Activated naive CD4-positive, alpha-beta T cell treated with anti-CD3 and anti-CD28 coated beads, Interleukin-2, amount 50 U/mL, for 72 hours (primary cell): ENCODE measurements around the gene ZFAND6. TPM values are rescaled to one million over a fixed set of nuclear protein-coding genes. Genes with fewer than 3 reads are reported as not detected.
"Not testable (repeated sequence)": the region's sequence is repeated elsewhere in the genome, so short reads cannot be mapped to it uniquely, and the experiment has no call there.

ENCODE experiments used
- ATAC-seq, 2 donors: fragments of 150-1000 bp; cut with Tn5 transposase; 2 replicates each; pipeline ENCODE4 v1.10.0; 2021; ENCODE audit warnings: mild to moderate bottlenecking in 2 of 2, moderate library complexity in 2 of 2
- DNase-seq, 2 donors: peaks; one replicate each; pipeline ENCODE4 v3.0.0; 2021 to 2022; ENCODE audit warnings: low spot score in 2 of 2
- H3K27ac Mint-ChIP-seq, 2 donors: one replicate each; pipeline ENCODE4 v1.8.0; 2022; ENCODE audit warnings: mild to moderate bottlenecking in 2 of 2, mixed read lengths in 2 of 2
- H3K36me3 Mint-ChIP-seq, 2 donors: one replicate each; pipeline ENCODE4 v1.8.0; 2022; ENCODE audit warnings: mixed read lengths in 2 of 2
- H3K9me3 Mint-ChIP-seq, 2 donors: one replicate each; pipeline ENCODE4 v1.8.0; 2022; ENCODE audit warnings: mixed read lengths in 2 of 2
- total RNA-seq, 2 donors: library from RNA; stranded (reverse); gene quantifications; one replicate each; pipeline ENCODE4 v1.2.3, GENCODE V29; 2022

The ZFAND6 gene
- total RNA-seq, 2 donors from 2014 or later, result 35.8 to 42.4 TPM

DNA sequence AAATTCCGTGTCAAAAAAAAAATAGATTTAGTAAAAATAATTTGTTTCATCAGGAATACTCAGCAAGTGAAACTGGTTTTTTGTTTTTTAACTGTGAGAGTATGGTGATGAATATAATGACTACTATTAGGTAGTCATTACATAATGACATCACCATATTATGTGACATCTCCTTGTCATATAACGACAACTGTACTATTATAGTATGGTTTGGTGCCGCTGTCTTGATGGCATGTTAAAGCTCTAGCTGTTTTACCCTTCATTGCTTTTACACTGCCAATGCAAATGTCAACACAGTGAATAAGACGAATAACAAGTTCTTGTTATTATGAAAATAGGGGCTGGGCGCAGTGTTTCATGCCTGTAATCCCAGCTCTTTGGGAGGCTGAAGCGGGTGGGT, 47.7 kb downstream of the ZFAND6 start:
- H3K27ac Mint-ChIP-seq, result no peak overlapping the region
- ATAC-seq (no peak), DNase-seq (no peak)
- no peaks in the 10 kb centered on the region for H3K9me3 Mint-ChIP-seq
- H3K36me3 Mint-ChIP-seq, result peaks cover 0 to 5% of the 10 kb centered on the region in 2 donors

DNA sequence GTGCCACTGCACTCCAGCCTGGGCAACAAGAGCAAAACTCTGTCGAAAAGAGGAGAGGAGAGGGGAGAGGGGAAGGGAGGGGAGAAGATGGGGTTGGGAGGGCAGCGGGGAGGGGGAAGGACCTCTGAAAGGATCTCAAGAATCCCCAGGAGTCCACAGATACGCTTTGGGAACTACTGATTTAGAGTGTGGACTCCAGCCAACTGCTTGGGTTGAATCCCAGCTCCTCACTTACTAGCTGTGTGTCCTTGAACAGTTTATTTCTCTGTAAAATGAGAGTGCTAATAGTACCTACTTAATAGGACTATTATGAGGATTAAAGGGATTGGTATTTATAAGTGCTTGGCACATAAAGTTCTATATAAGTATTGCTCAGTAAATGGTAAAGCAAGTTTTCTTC, 48.3 kb downstream of the ZFAND6 start:
- Mint-ChIP-seq H3K36me3 (peaks cover 0 to 5% of the 10 kb centered on the region in 2 donors), H3K27ac (no peak overlapping the region), H3K9me3 (no peaks in the 10 kb centered on the region)
- DNase-seq (no peak), ATAC-seq (no peak)

DNA sequence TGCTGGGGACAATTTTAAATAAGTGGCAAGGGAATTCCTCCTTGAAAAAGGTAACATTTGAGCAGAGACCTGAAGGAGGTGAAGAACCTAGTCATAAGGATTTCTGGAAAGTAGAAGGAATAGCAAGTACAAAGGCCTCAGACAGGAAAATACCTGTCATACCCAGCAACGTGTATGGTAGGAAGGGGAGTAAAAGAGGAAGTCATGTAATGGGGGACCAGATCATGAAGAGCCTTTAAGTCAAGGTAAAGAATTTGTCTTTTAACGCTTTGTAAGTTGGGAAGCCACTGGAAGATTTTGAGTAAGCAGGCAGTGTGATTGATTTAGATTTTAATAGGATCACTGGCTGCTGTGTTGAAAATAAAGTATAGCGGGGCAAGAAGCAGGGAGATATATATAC, 49.9 kb downstream of the ZFAND6 start:
- no peak overlapping the region for H3K27ac Mint-ChIP-seq
- DNase-seq (no peak), ATAC-seq (no peak)
- peaks cover 0 to 5% of the 10 kb centered on the region in 2 donors for H3K36me3 Mint-ChIP-seq
- H3K9me3 Mint-ChIP-seq, result no peaks in the 10 kb centered on the region

DNA sequence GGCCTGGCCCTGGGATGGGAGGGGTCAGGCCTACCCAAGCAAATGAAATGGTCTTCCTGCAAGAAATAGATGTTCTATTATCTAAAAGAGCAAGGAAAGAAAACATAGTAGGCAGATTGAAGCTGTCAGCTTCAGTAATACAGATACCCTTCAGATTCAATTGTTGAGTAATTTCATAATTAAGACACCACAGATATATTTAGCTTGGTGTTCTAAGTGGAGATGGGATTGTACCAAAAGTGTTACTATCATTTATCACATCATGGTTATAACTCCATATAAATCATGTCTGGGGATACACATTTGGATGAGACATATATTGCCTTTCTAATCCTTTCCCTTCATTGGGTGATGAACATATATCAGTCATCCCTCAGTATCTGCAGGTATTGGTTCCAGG, 51.4 kb downstream of the ZFAND6 start:
- Mint-ChIP-seq H3K36me3 (peaks cover 0 to 5% of the 10 kb centered on the region in 2 donors), H3K27ac (no peak overlapping the region), H3K9me3 (no peaks in the 10 kb centered on the region)
- DNase-seq (no peak), ATAC-seq (peak; percentile 29 to 57)

DNA sequence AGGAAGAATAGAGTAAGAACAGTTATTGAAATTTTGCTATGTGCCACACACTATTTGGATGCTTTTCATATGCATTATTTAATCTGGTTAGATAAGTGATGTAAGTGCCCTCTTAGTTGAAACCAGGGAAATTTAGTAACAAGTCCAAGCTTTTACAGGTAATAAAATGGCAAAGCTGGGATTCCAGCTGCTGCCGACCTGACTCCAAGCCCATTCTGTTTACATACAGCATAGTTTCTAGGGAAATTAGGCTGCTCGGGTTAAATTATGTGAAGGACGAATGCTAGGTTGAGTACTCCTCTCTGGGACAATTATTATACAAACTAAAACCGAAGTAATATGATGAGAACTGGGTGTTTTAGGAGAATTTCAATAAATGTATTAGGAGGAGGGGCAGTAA, 54.6 kb downstream of the ZFAND6 start:
- ATAC-seq (no peak), DNase-seq (no peak)
- Mint-ChIP-seq H3K27ac (no peak overlapping the region), H3K36me3 (peaks cover 0 to 2% of the 10 kb centered on the region in 2 donors), H3K9me3 (no peaks in the 10 kb centered on the region)

DNA sequence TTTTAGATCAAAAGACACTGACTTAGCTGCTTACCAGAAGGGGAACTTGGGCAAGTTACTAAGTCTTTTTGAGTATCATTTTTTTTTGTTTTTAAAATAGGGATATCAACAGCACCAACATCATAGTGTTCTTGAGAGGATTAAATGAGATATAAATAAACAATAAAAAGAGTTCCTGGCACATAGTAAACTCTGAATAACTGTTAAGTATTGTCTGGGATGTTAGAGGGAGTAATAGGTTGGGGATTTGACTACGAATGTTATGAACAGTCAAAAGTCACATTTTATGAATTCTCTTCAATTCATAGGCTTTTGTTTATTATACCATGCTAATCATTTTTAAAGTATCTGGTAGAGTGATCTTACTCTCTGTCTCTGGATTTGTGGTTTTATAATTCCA, 55.5 kb downstream of the ZFAND6 start:
- no peaks in the 10 kb centered on the region for H3K9me3 Mint-ChIP-seq
- ATAC-seq, result no peak
- no peak overlapping the region for H3K27ac Mint-ChIP-seq
- no peak for DNase-seq
- no peaks in the 10 kb centered on the region for H3K36me3 Mint-ChIP-seq

DNA sequence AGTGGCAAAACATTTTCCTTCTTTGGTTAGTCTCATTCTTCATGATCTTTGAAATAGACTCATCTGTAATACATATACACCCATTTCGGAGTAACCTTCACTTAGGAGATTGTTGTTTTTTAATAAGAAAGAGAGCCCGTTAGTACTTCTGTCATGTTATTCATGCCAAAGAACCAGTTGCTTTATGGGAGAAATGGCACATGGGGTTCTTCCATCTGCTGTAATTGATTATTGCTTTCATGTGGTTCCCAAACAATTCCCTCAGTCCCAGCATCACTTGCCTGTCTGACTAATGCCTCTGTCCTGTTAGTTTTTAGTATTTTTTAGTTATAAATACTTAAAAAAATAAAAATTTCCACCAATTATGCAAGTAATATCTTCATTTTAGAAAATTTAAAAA, 59.5 kb downstream of the ZFAND6 start:
- DNase-seq (no peak), ATAC-seq (no peak)
- no peak overlapping the region for H3K27ac Mint-ChIP-seq
- peaks cover 0 to 6% of the 10 kb centered on the region in 2 donors for H3K36me3 Mint-ChIP-seq
- no peaks in the 10 kb centered on the region for H3K9me3 Mint-ChIP-seq

DNA sequence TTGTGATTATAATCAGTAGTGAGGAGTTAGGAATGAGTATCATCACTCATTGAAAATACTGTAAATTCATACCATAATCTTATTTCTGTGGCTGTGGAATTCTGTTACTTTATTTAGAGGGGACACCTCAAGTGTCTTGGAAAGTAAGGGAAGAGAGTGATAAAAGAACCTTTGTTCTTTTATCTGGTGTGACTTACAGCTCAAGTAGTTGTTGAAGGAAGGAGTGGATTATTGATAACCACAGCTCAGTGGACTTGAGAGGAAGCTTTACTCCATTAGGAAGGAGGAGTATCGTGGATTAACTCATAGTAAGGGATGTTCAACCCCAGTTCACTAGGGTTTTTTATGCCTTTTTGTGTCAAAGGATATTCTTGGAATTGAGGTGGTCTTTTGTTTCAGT, 61.2 kb downstream of the ZFAND6 start:
- H3K9me3 Mint-ChIP-seq, result no peaks in the 10 kb centered on the region
- DNase-seq (no peak), ATAC-seq (no peak)
- H3K27ac Mint-ChIP-seq, result no peak overlapping the region
- H3K36me3 Mint-ChIP-seq, result peaks cover 2 to 6% of the 10 kb centered on the region in 2 donors

DNA sequence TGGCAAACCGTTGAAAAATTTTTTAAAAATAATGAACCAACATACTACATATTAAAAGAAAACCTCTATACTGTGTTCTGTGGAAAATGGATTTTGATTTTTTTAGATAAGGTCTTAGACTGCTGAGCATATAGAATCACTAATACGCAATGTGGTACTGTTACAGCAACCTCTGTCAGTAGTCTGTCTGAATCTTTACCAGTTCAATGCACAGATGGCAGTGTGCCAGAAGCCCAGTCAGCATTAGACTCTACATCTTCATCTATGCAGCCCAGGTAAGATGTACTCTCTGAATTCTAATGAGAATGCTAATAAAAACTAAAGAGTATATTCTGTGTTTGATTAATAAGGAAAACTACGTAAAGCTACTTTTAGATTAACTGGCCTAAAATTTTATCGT, 62.1 kb downstream of the ZFAND6 start:
- H3K27ac Mint-ChIP-seq, result no peak overlapping the region
- no peak for ATAC-seq

DNA sequence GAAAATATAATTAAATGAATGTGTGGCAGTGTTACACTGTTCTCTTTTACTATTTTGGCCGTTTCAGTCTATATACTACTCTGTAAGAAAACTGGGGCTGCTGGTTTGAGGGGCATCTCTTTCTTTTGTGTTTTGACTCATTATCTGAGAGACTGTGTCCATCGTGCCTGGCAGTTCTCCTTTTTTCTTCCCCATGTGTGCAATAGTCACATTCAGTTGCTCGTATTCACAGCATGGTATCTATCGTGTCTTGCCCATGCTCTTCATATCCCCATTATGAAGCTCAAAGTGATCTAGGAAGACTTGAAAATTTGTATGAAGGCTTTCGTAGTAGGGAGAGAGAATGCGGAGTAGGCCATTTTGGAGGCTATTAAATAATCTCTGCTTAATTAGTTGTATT, 63.6 kb downstream of the ZFAND6 start:
- DNase-seq (no peak), ATAC-seq (no peak)
- Mint-ChIP-seq H3K9me3 (no peaks in the 10 kb centered on the region), H3K36me3 (peaks cover 6 to 8% of the 10 kb centered on the region in 2 donors), H3K27ac (no peak overlapping the region)

More for the DNA sequence above, 62.1 kb downstream of the ZFAND6 start:
- no peaks in the 10 kb centered on the region for H3K9me3 Mint-ChIP-seq
- peaks cover 6 to 8% of the 10 kb centered on the region in 2 donors for H3K36me3 Mint-ChIP-seq
- no peak for DNase-seq

DNA sequence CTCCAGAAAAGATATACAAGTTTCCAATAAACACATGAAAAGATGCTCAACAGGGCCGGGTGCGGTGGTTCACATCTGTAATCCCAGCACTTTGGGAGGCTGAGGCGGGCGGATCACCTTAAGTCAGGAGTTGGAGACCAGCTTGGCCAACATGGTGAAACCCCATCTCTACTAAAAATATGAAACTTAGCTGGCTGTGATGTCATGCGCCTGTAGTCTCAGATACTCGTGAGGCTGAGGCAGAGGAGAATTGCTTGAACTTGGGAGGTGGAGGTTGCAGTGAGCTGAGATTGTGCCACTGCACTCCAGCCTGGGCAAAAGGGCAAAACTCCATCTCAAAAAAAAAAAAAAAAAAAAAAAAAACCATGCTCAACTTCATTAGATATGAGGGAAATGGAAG, 67.8 kb downstream of the ZFAND6 start:
- not testable (repeated sequence) for DNase-seq, H3K27ac Mint-ChIP-seq, ATAC-seq, H3K9me3 Mint-ChIP-seq, H3K36me3 Mint-ChIP-seq

DNA sequence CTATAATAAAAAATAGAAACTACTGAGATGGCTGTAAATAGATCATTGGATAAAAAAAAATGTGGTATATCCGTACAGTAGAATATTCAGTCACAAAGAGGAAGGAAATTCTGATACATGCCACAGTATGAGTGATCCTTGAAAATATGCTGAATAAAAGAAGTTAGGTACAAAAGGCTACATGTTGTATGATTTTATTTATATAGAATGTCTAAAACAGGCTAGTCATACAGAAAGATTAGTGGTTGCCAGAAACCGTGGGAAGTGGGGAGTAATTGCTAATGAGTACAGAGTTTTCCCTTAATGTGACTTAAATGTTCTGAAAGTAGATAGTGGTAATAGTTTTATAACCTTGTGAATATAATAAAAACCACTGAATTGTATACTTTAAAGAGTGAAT, 68.4 kb downstream of the ZFAND6 start:
- Mint-ChIP-seq H3K27ac (peak overlapping the region in 1 of 2 donors; percentile 21), H3K36me3 (peaks cover 6 to 8% of the 10 kb centered on the region in 2 donors), H3K9me3 (no peaks in the 10 kb centered on the region)
- no peak for ATAC-seq
- no peak for DNase-seq

DNA sequence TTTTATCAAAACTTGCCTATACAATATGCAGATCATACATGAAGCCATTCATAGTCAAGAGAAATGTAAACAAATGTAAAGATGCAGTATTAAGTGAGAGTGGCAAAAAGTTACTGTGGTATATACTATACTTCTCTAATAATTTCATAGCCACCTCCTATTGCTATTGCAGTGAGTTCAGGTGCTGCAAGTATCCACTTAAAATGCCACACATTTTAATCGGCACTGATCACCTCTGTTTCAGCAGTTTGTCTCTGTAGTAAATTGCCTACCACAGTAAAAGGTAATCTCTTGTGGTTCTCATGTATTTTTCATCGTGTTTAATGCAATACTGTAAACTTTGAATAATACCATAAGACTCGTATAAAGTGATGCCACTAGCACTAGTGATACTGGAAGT, 72.9 kb downstream of the ZFAND6 start:
- Mint-ChIP-seq H3K9me3 (no peaks in the 10 kb centered on the region), H3K36me3 (no peaks in the 10 kb centered on the region)

DNA sequence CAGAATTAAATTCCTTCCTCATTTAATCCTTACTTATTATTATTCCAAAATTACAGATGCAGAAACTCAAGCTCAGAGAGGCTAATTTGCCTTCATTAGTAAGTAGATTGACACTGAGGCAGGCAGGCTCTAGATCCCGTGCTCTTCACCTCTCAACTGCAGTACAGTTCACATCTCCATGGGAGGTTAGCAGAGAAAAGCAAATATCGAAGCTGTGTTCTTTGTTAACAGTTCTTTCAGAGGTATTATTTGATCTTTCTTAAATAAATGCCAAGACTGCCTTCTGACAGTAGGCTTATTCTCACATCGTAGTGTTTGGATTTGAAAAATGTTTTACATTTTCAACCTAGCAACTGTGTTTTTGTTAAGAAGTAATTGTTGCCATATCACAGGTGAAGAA, 77.4 kb downstream of the ZFAND6 start:
- H3K36me3 Mint-ChIP-seq, result no peaks in the 10 kb centered on the region
- DNase-seq (no peak), ATAC-seq (no peak)
- H3K9me3 Mint-ChIP-seq, result no peaks in the 10 kb centered on the region
- H3K27ac Mint-ChIP-seq, result no peak overlapping the region

More for the DNA sequence above, 72.9 kb downstream of the ZFAND6 start:
- ATAC-seq (no peak), DNase-seq (no peak)
- H3K27ac Mint-ChIP-seq, result no peak overlapping the region

DNA sequence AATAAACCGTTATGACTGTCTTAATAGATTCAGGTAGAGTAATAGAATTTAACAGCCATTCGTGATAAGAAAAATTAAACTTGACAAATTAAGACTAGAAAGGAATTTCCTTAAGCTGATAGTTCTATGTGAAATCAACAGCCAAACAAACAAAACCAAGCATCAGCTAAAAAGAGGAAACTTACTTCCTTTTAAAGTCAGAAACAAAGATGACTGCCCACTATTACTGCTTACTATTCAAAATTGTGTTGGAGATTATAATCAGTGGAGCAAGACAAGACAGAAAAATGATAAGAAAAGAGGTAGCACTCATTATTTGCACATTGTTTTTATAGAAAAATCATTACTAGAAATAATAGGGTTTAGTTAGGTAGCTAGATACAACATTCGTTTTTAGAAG, 79.5 kb downstream of the ZFAND6 start:
- H3K27ac Mint-ChIP-seq, result no peak overlapping the region
- ATAC-seq, result no peak
- no peak for DNase-seq
- no peaks in the 10 kb centered on the region for H3K36me3 Mint-ChIP-seq
- no peaks in the 10 kb centered on the region for H3K9me3 Mint-ChIP-seq

DNA sequence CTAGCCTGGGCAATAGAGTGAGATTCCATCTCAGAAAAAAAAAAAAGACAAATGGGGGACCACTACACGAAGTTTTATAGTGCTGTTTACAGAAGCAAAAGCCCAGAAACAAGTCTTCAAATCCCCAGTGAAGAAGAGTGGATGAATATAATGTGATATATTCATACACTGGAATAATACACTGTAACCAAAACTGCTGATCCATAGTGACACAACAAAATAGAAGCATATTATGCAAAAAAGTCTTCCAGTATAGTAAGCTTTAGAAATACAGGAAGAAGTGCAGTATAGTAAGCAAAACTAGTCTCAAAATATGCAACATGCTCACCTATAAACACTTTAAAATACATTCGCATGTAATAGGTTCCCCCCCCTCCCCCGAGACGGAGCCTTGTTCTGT, 81.4 kb downstream of the ZFAND6 start:
- ATAC-seq, result no peak
- peaks cover 0 to under 1% of the 10 kb centered on the region in 2 donors for H3K9me3 Mint-ChIP-seq
- no peak overlapping the region for H3K27ac Mint-ChIP-seq
- no peaks in the 10 kb centered on the region for H3K36me3 Mint-ChIP-seq
- DNase-seq, result no peak

DNA sequence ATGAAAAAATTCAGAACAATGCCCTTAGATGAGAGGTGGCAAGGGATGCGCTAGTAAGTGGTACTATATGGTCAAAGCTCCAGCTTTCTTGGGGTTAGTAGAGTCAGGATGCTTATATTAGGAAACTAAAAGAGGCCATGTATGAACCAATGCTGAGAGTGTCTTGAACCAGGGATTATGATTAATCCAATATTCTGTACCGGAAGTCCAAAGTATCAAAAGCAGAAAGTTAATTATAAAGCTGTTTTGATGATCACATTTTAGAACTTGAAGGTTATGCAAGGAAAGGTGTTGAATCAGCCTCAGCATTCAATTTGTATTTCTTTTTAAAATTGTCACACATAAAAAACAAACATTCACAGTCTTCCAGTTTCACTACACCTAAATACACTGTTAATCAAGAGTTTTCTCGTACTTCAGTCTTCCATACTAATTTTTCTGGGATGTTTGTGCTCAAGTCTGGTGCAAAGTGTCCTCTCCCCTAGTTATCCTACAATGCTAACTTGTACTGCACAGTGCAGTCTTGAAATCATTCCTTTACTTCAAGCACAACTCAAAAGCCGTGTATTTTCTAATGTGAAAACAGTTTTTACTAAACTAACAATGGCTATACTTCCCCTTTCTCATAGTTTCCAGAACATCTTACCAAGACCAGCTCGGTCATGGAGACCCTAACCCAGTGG, 82.6 kb downstream of the ZFAND6 start:
- peak overlapping the region; percentile 53 to 86 for H3K27ac Mint-ChIP-seq

DNA sequence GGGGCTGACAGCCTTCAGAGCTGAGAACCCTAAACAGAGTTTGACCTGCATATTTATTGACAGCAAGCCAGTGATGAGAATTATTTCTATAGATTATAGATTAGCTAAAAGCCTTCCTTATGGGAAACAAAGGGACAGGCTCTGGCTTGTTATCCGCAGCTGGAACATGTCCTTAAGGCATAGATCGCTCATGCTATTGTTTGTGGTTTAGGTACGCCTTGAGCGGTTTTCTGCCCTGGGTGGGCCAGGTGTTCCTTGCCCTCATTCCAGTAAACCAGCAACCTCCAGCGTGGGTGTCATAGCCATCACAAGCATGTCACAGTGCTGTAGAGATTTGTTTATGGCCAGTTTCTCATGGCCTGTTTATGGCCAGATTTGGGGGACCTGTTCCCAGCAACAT, 83.2 kb downstream of the ZFAND6 start:
- DNase-seq (no peak), ATAC-seq (no peak)
- H3K27ac Mint-ChIP-seq, result no peak overlapping the region
- H3K9me3 Mint-ChIP-seq, result peaks cover 0 to 5% of the 10 kb centered on the region in 2 donors
- no peaks in the 10 kb centered on the region for H3K36me3 Mint-ChIP-seq

More for the DNA sequence above, 82.6 kb downstream of the ZFAND6 start:
- no peak for ATAC-seq
- Mint-ChIP-seq H3K9me3 (peaks cover 0 to 5% of the 10 kb centered on the region in 2 donors), H3K36me3 (no peaks in the 10 kb centered on the region)
- DNase-seq, result no peak
